HCT116 (cell line): ENCODE results near the gene IFT52.

ENCODE experiments used
- CBX3 ChIP-seq: IDR thresholded peaks from 2 replicates; pipeline ENCODE4 v1.6.1; 2012; ENCODE audit warnings: low read depth
- CEBPB ChIP-seq: IDR thresholded peaks from 2 replicates; pipeline ENCODE4 v1.6.1; 2012; ENCODE audit warnings: low read depth
- ELF1 ChIP-seq: IDR thresholded peaks from 2 replicates; pipeline ENCODE4 v1.6.1; 2012; ENCODE audit warnings: low read depth, borderline replicate concordance
- EZH2 ChIP-seq: fragments of 200-600 bp; sonication (generic); IDR thresholded peaks from 2 replicates; pipeline ENCODE4 v1.6.1; 2017; ENCODE audit warnings: antibody characterized with exemption, mixed run types
- EZH2phosphoT487 ChIP-seq: fragments of 200-600 bp; IDR thresholded peaks from 2 replicates; pipeline ENCODE4 v1.6.1; 2018; ENCODE audit warnings: antibody characterized with exemption, borderline replicate concordance
- JUND ChIP-seq: IDR thresholded peaks from 2 replicates; pipeline ENCODE4 v1.6.1; 2012
- POLR2A ChIP-seq: IDR thresholded peaks from 2 replicates; pipeline ENCODE4 v1.7.0; 2011; ENCODE audit warnings: borderline replicate concordance; ENCODE audit not compliant: insufficient read depth, insufficient read length; ENCODE audit errors: extremely low read depth
- POLR2AphosphoS5 ChIP-seq: IDR thresholded peaks from 2 replicates; pipeline ENCODE4 v1.6.1; 2011; ENCODE audit warnings: mild to moderate bottlenecking, low read depth, low read length, moderate library complexity
- SIN3A ChIP-seq: IDR thresholded peaks from 2 replicates; pipeline ENCODE4 v1.6.1; 2012; ENCODE audit warnings: low read depth
- TCF7L2 ChIP-seq: IDR thresholded peaks from 2 replicates; pipeline ENCODE4 v1.7.0; 2011; ENCODE audit warnings: borderline replicate concordance, inconsistent platforms; ENCODE audit not compliant: insufficient read depth, insufficient read length; ENCODE audit errors: extremely low read depth
- YY1 ChIP-seq: IDR thresholded peaks from 2 replicates; pipeline ENCODE4 v1.6.1; 2011; ENCODE audit warnings: low read length, low read depth, moderate library complexity, mild to moderate bottlenecking; ENCODE audit not compliant: insufficient replicate concordance; ENCODE audit errors: extremely low read depth
- TF ChIP-seq, protein P1 (sequence below), 3 experiments: fragments of 200-600 bp in 1 of 3; sonication (generic) in 1 of 3; IDR thresholded peaks in 2 of 3; conservative IDR thresholded peaks in 1 of 3; 2 replicates each; pipeline ENCODE4 v1.5.1; 2012 to 2017; ENCODE audit warnings: low read depth in 2 of 3, low read length in 2 of 3, antibody characterized with exemption in 1 of 3, borderline replicate concordance in 1 of 3, control low read depth in 1 of 3, mild to moderate bottlenecking in 1 of 3, mixed read lengths in 1 of 3, mixed run types in 1 of 3, moderate library complexity in 1 of 3; ENCODE audit not compliant: insufficient read depth in 1 of 3
- TF ChIP-seq, protein P2 (sequence below): IDR thresholded peaks from 2 replicates; pipeline ENCODE4 v1.6.1; 2012; ENCODE audit warnings: low read depth
- TF ChIP-seq, protein P3 (sequence below): IDR thresholded peaks from 2 replicates; pipeline ENCODE4 v1.6.1; 2012

DNA sequence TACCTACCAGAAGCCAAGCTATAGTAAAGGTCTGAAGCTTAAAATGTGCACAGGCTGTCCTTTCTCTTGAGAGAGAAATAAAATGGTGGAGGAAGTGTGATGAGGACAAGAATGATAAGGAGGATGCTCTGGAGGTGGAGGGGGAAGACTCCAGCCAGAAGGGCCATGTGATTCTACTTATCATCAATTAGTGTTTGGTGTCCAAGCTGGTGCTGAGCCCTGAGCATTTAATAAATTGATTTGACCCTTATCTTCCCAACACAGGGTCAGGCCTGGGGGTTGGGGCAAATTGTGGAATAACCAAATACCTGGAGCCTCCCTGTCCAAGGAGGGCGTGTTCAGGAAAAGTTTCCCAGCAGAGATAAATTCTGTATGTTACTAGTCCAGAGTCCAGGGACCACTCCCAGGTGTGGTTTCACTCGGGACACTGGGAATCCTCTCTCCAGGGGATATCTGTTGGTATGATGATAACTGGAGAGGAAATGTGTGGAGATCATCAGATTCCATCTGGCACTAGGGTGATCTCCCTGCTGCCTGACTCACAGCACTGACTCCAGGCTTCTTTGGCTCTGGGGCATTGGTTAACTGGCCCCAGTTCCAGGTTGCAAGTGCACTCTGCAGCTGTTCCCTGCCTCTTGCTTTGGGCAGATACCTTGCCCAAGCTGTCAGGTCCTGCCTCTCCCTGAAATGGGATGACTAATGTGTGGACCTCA, 72.4 kb downstream of the IFT52 start:
- TF ChIP-seq TCF7L2 (no peak), POLR2A (no peak), EZH2phosphoT487 (no peak), EZH2 (no peak), YY1 (no peak), POLR2AphosphoS5 (no peak), JUND (no peak), SIN3A (no peak), ELF1 (no peak), CEBPB (no peak), CBX3 (no peak)
- TF ChIP-seq, protein P1, sequence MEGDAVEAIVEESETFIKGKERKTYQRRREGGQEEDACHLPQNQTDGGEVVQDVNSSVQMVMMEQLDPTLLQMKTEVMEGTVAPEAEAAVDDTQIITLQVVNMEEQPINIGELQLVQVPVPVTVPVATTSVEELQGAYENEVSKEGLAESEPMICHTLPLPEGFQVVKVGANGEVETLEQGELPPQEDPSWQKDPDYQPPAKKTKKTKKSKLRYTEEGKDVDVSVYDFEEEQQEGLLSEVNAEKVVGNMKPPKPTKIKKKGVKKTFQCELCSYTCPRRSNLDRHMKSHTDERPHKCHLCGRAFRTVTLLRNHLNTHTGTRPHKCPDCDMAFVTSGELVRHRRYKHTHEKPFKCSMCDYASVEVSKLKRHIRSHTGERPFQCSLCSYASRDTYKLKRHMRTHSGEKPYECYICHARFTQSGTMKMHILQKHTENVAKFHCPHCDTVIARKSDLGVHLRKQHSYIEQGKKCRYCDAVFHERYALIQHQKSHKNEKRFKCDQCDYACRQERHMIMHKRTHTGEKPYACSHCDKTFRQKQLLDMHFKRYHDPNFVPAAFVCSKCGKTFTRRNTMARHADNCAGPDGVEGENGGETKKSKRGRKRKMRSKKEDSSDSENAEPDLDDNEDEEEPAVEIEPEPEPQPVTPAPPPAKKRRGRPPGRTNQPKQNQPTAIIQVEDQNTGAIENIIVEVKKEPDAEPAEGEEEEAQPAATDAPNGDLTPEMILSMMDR (IDR thresholded peaks at IDR 0.05 in 2 of 3, conservative IDR thresholded peaks at IDR 0.05 in 1 of 3; ENCODE audit: borderline replicate concordance in 1 of 3, insufficient read depth in 1 of 3, low read depth in 2 of 3, low read length in 2 of 3), result no peak
- TF ChIP-seq, protein P2, sequence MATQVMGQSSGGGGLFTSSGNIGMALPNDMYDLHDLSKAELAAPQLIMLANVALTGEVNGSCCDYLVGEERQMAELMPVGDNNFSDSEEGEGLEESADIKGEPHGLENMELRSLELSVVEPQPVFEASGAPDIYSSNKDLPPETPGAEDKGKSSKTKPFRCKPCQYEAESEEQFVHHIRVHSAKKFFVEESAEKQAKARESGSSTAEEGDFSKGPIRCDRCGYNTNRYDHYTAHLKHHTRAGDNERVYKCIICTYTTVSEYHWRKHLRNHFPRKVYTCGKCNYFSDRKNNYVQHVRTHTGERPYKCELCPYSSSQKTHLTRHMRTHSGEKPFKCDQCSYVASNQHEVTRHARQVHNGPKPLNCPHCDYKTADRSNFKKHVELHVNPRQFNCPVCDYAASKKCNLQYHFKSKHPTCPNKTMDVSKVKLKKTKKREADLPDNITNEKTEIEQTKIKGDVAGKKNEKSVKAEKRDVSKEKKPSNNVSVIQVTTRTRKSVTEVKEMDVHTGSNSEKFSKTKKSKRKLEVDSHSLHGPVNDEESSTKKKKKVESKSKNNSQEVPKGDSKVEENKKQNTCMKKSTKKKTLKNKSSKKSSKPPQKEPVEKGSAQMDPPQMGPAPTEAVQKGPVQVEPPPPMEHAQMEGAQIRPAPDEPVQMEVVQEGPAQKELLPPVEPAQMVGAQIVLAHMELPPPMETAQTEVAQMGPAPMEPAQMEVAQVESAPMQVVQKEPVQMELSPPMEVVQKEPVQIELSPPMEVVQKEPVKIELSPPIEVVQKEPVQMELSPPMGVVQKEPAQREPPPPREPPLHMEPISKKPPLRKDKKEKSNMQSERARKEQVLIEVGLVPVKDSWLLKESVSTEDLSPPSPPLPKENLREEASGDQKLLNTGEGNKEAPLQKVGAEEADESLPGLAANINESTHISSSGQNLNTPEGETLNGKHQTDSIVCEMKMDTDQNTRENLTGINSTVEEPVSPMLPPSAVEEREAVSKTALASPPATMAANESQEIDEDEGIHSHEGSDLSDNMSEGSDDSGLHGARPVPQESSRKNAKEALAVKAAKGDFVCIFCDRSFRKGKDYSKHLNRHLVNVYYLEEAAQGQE, result no peak
- TF ChIP-seq, protein P3, sequence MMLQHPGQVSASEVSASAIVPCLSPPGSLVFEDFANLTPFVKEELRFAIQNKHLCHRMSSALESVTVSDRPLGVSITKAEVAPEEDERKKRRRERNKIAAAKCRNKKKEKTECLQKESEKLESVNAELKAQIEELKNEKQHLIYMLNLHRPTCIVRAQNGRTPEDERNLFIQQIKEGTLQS, result no peak
